Body of pancreas (tissue), 4 donors: Measurements from ENCODE around the gene UROD.

Experiments
- CTCF ChIP-seq, 7 experiments: fragments of 450-650 bp in 4 of 7; fragments of 200-600 bp in 3 of 7; sonication (generic) in 3 of 7; IDR thresholded peaks; one replicate each; pipeline ENCODE4 v1.5.1; 2016 to 2019; ENCODE audit warnings: antibody characterized with exemption in 7 of 7
- POLR2A ChIP-seq, 3 donors: fragments of 450-650 bp; IDR thresholded peaks; one replicate each; pipeline ENCODE4 v1.6.1; 2016; ENCODE audit warnings: antibody characterized with exemption in 3 of 3, mild to moderate bottlenecking in 2 of 3

GRCh38 chr1:45013551-45014209 lies 1.6 kb downstream of the UROD start:
- TF ChIP-seq CTCF (IDR thresholded peaks at IDR 0.05) (no peak), POLR2A (IDR thresholded peaks at IDR 0.05) (no peak)
